ENCODE results near the gene DSCAML1.
"Not testable (repeated sequence)": the region's sequence is repeated elsewhere in the genome, so short reads cannot be mapped to it uniquely, and the experiment has no call there.

DSCAML1 gene

DNA sequence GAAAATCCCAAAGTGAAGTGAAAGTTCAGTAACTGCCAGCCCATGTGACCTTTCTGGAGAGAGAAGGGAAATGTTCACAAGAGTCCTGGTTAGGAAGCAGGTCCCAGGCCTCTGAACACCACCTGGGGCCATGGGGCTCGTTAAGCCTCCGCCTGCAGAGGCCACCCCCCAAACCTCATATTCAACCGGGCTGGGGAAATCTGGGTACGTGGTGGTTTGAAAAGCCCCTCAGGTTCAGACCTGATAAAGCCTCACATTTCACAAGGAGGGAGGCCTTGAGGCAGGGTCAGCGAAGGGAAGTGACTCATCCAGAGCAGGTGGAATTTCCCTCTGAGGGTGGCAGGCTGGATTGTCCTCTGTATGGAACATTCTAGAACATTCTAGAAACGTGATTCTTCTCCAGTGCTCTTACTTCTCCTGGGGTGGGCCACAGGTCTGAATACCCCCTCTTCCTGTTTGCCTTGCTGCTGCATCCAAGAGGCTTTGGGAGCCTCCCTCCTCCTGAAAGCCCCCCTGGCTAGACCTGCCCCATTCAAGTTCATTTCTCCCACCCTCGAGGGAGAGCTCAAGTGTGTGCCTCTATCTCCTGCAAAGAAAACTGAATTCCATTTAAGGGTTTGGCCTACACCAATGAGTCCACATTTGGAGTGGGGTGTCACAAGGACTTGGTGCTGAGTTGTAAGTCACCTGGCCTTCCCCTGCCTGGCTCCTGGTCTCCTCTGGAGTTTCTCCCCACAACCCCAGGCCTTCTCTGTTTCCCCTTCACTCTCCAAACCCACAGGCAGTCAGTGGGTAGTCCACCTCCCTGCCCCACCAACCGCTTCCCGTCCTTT, 21.2 kb upstream of the DSCAML1 start:
- DNase-seq = no peak

GRCh38 chr11:117817368-117818040, 20.5 kb upstream of the DSCAML1 start:
- peak; percentile 77 for DNase-seq

- DNase-seq = no peak
Measured at GRCh38 chr11:117816846-117817367, 19.9 kb upstream of the DSCAML1 start.

DNA sequence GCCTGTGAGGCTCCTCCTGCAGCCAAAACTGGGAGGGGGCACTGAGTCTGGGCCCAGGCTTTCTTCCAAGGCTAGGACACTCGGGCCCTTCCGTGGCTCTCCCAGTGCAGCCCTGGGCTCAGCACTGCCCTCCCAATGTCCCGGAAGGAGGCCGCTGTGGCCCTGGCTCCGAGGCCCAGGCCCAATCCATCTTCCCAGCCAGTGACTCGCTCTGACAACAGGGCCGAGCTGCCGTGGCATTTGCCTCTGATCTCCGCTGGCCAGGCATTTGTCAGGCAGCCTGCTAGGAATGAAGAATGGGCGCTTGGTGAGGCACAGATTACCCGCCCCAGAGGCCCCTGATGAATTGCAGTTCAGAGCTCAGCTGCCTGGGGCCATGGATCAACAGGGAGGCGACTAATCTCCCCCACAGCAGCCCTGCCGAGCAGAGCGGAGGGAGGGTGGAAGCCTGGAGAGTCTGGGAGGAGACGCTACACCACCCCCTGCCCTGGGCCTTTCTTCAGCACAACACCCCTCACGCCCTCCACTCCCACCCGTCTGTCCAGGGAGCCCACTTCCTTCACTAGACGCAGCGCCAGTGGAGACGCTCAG, 19.2 kb upstream of the DSCAML1 start:
- DNase-seq = no peak

GRCh38 chr11:117815262-117815803, 18.3 kb upstream of the DSCAML1 start:
- peak; percentile 73 for DNase-seq

GRCh38 chr11:117814766-117815261, 17.8 kb upstream of the DSCAML1 start:
- peak; percentile 97 for DNase-seq

- DNase-seq = no peak
Measured at GRCh38 chr11:117814204-117814765, 17.3 kb upstream of the DSCAML1 start.

GRCh38 chr11:117810056-117810451, 13.0 kb upstream of the DSCAML1 start:
- not testable (repeated sequence) for DNase-seq

DNA sequence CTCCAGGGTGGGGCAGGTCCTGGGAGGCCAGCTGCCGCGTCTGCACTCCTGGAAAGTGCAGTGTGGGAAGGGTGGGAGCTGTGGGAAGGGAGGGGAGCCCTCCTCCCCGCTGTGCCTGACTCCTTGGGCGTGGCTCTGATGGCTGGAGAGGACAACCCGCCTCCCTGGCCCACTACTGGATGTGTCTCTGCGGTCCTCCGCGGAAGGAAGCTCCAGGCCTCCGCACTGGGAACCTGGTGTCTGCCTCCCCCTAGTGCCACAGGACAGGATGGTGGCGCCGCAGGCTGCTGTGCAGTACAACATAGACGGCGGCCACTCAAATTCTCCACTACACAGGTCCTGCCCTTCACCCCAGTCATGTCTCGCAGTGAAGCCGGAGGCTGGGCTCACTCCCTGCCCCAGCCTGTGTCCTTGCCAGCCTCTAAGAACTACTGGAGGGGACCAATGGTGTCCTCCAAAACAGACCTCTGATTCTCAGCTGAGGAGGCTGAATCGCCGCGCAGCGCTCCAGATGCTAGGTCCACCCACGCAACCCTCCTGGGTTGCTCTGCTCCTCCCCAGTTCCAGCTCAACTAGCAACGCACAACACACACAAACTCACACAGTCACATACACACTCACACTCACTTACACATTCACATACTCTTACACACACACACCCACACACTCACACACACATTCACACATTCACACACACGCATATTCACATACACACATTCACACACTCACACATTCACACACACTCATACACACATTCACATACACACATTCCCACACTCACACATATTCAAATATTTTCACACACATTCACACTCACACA, 12.4 kb upstream of the DSCAML1 start:
- peak; percentile 83 for DNase-seq

GRCh38 chr11:117808784-117809183, 11.8 kb upstream of the DSCAML1 start:
- no peak for DNase-seq

GRCh38 chr11:117807482-117808327, 10.7 kb upstream of the DSCAML1 start:
- DNase-seq = peak; percentile 61

GRCh38 chr11:117806846-117807245, 9.8 kb upstream of the DSCAML1 start:
- DNase-seq = no peak

GRCh38 chr11:117805045-117805444, 8.0 kb upstream of the DSCAML1 start:
- DNase-seq = no peak

GRCh38 chr11:117803896-117804295, 6.9 kb upstream of the DSCAML1 start:
- no peak for DNase-seq

- no peak for DNase-seq
Measured at GRCh38 chr11:117799634-117800033, 2.6 kb upstream of the DSCAML1 start.

DNA sequence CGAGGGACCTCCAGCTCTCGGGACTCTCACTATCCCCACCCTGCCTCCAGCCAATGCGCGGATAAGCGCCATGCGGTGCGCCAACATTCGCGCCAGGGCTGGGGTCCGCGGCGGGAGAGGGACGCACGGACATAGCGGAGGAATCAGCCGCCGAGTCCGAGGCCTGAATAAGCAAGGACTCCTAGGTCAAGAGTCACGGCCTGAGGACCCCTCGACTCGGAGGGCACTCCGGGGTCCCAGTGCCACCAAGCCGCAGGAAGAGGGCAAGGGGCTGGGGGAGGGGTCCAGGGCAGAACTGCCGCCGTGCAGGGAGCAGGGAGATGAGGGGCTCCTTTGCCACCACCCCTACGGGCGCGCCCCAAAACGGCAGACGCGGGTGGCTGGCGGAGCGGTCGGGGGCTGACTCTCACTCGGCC, 552 bp downstream of the DSCAML1 start:
- DNase-seq = no peak

- DNase-seq = no peak
Measured at GRCh38 chr11:117795638-117796455, 1.2 kb downstream of the DSCAML1 start.

DNA sequence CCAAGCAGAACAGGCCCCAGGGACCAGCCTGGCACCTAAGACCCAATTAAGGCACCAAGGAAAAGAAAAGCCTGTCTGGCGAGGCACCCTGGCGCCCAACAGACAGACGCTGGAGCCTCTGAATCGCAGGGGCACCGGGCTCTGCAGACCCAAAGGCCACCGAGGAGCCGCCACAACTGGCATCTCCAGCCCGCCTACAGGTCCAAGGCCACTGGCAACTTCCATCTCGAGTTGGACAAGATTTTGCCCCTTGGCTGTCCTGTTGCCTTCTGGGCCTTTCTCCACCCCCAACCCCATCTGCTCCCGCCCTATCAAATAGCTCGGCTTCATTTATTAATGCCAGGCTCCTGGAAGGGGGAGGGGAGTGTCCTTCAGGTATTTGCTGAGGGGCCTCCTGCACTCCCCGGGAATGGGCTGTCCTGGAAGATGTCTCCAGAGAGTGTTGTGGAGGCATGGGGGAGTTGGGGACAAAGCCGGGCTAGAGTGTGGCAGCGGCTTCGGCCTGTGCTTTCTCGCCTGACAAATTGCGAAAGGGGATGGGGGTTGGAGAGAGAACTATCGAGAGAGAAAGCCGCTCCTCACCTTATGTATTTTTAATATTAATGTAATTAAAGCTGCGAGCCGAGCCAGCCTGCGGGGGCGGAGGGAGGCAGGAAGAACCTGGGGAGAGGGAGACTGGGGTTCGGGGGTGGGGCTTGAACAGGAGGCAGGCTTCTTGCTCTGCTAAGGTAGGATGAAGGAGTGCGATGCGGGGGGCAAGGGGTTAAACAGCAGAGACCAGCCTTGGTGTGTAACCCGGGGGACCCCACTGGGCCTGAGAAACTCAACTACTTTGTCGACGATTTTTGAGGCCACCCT, 2.0 kb downstream of the DSCAML1 start:
- no peak for DNase-seq

DNA sequence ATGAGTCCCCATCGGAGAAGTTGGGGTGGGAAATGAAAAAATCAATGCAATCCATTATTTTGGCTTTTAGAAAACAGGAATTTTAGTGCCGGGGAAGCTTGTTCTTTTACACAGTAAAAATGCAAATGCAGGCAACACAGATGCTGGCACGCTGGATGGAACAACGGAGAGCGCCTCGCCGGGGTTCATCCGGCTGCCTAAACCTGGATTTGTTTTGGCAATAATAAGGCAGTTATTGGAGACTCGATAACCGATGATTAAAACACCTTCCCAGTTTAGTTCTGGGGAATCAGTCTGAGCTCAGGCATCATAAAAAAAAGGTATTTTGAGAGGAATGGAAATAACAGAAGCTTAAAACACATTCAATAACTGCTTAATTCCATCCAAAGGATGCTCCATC, 2.9 kb downstream of the DSCAML1 start:
- no peak for DNase-seq

Data from COR-L47 (cell line).